HL-60/S4 (cell line): Measurements from ENCODE around the gene TOX2.

Experiments used
- in situ Hi-C: fragments of 300-500 bp; cut with MboI; formaldehyde crosslinking; loops from 2 replicates; pipeline ENCODE4 v1.14.3; 2022; ENCODE audit warnings: low sequenced_read_pairs

Gene TOX2

GRCh38 chr20:43914311-43915210 is at the start of gene TOX2:
Gene TOX2 (plus strand): TSS chr20:43914852. CDS start chr20:43914892, 40 bp downstream.
- in situ Hi-C loops, result no loop called here

- in situ Hi-C loops, result no loop called here
These were observed 46.6 kb upstream of the TOX2 start for GRCh38 chr20:43868091-43868490.

GRCh38 chr20:43870484-43870883 is 44.2 kb upstream of the TOX2 start:
- in situ Hi-C loops, result no loop called here

GRCh38 chr20:43878776-43879175 is 35.9 kb upstream of the TOX2 start:
- in situ Hi-C loops, result no loop called here

- in situ Hi-C loops, result no loop called here
These were observed 20.7 kb upstream of the TOX2 start for GRCh38 chr20:43893930-43894329.

GRCh38 chr20:43894491-43894890 is 20.2 kb upstream of the TOX2 start:
- in situ Hi-C loops, result no loop called here

GRCh38 chr20:43895235-43895634 is 19.4 kb upstream of the TOX2 start:
- in situ Hi-C loops, result no loop called here

GRCh38 chr20:43899274-43900120 is 15.2 kb upstream of the TOX2 start:
- in situ Hi-C loops, result no loop called here

GRCh38 chr20:43900121-43900466 is 14.6 kb upstream of the TOX2 start:
- in situ Hi-C loops, result no loop called here

- in situ Hi-C loops, result no loop called here
These were observed 14.2 kb upstream of the TOX2 start for GRCh38 chr20:43900496-43900895.

GRCh38 chr20:43901296-43901695 is 13.4 kb upstream of the TOX2 start:
- in situ Hi-C loops, result no loop called here

- in situ Hi-C loops, result no loop called here
These were observed 10.5 kb upstream of the TOX2 start for GRCh38 chr20:43903953-43904826.

GRCh38 chr20:43904827-43905177 is 9.8 kb upstream of the TOX2 start:
- in situ Hi-C loops, result no loop called here

- in situ Hi-C loops, result no loop called here
These were observed 8.1 kb upstream of the TOX2 start for GRCh38 chr20:43906505-43907034.

GRCh38 chr20:43909211-43909610 is 5.4 kb upstream of the TOX2 start:
- in situ Hi-C loops, result no loop called here

- in situ Hi-C loops, result no loop called here
These were observed 4.9 kb upstream of the TOX2 start for GRCh38 chr20:43909720-43910119.

- in situ Hi-C loops, result no loop called here
These were observed 4.1 kb upstream of the TOX2 start for GRCh38 chr20:43910564-43910963.

GRCh38 chr20:43911066-43911465 is 3.6 kb upstream of the TOX2 start:
- in situ Hi-C loops, result no loop called here

- in situ Hi-C loops, result no loop called here
These were observed 1.2 kb upstream of the TOX2 start for GRCh38 chr20:43913291-43914025.
